Activated T-cell treated with anti-CD3 and anti-CD28 coated beads for 48 hours (primary cell): ENCODE results near the gene KIF7.
A peak's percentile ranks its signal among the peaks of the same experiment; 100 is the strongest.

Source experiments
- DNase-seq: peaks from one replicate; pipeline ENCODE4 v3.0.0-alpha.2; 2020; ENCODE audit warnings: low read depth

KIF7 gene

GRCh38 chr15:89670971-89671560 lies 15.8 kb upstream of the KIF7 start:
- no peak for DNase-seq

DNA sequence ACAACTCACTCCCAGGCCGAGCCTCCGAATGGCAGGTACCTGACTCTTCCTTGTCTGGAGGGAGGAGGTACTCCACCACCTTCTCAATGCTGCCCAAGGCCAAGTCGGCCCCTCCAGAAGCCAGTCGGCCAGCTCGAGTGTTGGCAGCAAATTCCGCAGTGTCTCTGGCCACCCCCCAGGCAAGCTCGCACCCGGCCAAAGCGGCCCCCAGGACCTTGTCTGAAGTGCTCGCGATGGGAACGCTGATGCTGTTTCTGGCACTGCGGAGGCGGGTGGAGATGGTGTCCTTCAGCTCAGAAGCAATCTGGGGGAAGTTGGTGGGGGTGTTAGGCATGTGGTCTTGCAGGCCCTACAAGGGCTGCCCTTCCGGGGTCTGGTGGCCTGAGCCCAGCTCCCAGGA lies 14.7 kb upstream of the KIF7 start:
- DNase-seq: no peak

GRCh38 chr15:89669309-89669865 lies 14.1 kb upstream of the KIF7 start:
- DNase-seq: no peak

DNA sequence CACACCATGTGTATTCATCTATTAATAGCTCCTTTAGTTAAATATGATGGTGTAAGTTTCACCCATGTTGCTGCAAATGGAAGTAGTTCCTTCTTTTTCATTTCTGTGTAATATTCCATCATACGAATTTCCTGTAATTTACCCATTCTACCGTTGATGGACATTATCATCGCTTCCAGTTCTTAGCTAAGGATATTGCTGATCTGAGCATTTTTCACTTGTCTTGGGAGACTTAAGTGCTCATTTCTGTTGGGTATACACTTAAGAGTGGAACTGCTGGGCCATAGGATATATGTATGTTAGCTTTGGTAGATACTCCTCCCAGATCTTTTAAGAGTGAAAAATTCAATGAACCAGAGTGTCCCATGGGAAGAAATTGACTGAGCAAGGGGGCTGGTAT lies 12.9 kb upstream of the KIF7 start:
- no peak for DNase-seq

DNA sequence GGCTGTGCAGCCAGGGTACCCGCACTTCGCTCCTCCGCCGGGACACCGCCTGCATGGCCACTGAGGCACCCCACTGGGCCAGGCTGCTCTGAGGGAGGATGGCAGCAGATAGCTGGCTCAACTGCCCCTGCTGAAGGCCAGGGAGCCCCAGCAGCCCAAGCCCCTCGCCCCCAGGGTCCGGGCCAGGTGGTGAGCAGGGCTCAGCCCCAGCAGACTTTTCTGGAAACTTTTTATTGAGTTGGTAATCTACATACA lies 12.4 kb upstream of the KIF7 start:
- DNase-seq: no peak

DNA sequence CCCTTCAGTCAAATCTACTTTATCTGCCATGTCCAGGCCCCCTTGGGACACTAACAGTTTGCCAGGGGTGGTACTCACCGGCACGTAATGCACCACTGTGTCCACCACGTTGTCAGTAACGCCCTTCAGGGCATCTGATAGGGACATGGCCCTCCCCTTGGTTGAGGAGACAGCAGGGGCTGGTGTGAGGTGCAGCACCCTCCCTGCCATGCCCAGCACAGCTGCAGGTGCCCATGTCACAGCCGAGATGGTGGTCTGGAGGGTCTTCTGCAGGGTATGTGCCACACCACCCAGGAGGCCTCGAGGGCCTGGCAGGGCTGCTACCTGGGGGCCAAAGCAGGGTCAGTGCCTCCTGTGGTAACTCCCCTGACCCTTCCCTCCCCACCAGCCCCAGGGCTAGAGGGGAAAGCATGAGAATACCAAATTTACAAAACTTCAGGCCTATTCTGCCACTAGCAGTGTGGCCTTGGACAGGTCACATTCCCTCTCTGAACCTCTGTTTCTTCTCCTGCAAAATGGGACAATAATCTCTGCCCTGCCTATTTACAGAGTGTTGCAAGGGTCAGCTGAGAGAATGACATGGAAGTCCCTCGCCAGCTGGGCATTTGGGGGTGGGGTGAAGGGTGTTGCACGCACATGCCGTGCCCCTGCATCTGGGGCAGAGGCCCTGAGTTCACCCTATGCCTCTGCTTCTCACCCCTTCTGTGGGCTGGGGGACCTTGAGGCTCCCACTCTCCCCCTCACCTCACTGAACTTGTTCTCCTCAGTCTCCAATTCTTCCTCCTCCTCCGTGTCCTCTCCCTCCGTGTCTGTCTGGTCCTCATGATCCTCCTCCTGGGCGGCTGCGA lies 11.8 kb upstream of the KIF7 start:
- DNase-seq: no peak

GRCh38 chr15:89666184-89666857 lies 11.1 kb upstream of the KIF7 start:
- no peak for DNase-seq

GRCh38 chr15:89665449-89666181 lies 10.3 kb upstream of the KIF7 start:
- DNase-seq: peak; percentile 8

DNA sequence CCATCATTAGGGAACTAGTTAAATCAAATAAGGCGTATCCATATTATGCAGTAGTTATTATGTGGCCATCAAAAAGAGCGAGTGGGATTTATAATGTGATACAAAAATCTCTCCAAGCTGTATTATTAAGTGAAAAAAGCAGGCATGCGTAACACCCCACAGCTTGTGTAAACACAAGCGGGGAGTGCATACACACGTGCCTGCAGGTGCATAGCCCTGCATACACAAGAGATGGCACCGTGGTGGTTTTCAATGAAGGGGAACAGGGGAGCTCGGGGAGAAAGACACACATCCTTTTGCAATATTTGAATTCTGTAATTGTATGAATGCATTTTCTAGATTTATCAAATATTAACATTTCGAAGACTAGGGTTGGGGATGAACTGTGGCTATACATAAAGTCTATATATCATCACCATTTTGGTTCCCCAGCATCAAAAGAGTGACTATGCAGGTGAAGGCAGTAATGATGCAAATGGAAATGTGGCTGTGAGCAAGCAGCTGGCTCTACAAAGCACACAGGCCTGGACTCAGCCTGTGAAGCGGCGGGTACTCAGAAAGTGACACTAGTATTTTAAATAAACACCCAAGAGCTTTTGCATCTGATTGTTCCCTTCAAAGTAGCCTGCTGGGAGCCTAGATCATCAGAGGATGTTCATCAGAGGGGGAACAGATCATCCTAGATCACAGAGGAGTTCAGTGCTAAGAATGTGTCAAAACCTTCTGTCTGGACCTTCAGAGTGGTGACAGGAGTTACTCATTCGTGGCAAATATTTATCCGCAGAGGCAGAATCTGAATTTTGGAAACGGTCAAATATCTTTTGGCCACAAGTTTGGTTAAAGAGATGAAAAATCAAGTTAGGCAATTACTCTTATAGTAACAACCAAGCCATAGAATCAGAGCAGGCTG lies 9.4 kb upstream of the KIF7 start:
- no peak for DNase-seq

GRCh38 chr15:89662893-89663626 lies 7.8 kb upstream of the KIF7 start:
- no peak for DNase-seq

DNA sequence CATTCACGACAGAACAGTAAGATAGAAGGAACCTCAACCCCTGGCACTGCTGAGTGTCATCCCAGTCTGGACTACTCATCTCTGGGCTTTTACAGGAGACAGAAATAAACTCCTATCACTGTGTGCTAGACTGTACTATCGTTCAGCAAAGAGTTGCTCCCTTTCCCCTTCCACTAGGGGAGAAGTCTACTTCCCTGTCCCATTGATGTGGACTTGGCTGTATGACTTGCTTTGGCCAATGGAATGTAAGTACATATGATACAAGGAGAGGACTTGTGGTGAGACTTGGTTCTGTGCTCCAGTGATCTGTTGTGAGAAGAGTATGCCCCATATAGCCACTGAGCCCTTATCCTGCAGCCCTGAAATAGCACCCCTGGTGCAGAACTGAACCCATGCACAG lies 5.3 kb upstream of the KIF7 start:
- no peak for DNase-seq

DNA sequence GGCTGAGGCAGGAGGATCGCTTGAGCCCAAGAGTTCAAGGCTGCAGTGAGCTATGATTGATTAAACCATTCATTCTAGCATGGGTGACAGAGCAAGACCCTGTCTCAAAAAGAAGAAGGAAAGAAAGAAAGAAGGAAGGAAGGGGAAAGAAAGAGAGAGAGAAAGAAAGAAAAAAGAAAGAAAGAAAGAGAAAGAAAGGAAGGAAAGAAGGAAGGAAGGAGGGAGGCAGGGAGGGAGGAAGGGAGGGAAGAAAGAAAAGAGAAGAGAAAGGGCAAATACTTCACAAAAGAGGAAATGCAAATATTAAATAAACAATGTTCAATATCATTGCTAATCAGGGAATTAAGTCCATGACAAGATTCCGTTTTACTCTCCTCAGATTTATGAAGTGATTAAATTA lies 4.0 kb upstream of the KIF7 start:
- no peak for DNase-seq

DNA sequence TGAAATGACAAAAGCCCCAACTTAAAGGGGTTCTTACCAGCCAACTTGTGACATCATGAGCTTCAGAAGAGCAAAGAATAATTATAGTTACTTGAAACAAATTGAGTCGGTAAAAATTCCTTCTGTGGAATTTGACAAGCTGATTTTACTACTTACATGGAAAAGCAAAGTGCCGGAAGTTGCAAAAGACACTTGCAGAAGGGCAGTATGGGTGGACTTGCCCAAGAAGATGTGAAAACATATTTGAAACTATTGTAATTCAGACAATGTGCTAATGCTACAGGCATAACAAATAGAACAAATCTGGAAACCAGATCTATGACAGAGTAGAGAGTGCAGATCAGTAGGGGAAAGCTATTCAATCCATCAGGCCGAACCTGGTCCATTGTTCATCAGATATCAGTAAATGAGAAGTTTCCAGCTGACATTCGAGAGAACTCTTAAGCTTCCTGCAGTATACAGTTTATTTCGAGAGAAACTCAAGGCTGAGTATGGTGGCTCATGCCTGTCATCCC lies 2.5 kb upstream of the KIF7 start:
- DNase-seq: no peak

GRCh38 chr15:89656116-89656815 lies 999 bp upstream of the KIF7 start:
- DNase-seq: peak; percentile 15

GRCh38 chr15:89654301-89654761 lies 936 bp downstream of the KIF7 start:
- DNase-seq: no peak

DNA sequence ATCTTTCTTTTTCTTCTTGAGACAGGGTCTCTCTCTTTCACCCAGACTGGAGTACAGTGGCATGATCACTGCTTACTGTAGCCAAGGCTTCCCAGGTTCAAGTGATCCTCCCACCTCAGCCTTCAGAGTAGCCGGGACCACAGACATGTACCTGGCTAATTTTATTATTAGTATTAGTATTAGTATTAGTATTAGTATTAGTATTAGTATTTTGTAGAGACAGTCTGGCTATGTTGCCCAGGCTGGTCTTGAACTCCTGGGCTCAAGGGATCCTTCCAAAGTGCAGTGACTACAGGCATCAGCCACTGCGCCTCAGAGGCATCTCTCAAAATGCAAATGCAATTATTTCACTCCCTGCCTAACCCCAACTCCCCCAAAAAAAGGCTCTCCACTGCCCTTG lies 1.7 kb downstream of the KIF7 start:
- no peak for DNase-seq

- DNase-seq: no peak
These were observed 2.6 kb downstream of the KIF7 start for GRCh38 chr15:89652666-89653065.

DNA sequence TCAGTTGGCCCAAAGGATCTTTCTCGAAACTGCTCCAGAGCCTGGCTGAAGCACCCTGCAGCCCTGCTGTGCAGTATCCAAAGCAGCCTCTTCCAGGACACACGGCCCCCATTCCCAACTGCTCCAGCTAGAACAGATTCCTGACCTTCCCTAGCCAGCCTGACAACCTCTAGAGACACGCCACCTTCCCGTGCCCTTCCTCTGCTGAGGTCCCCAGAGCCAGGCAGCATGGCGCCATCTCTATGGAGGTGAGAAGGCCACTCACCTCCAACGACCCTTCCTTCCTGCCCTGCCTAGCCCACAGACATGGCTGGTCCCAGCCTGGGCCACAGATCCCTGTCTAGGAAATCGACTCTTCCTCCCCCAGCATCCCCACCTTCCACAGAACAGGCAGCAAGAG lies 3.1 kb downstream of the KIF7 start:
- DNase-seq: no peak

DNA sequence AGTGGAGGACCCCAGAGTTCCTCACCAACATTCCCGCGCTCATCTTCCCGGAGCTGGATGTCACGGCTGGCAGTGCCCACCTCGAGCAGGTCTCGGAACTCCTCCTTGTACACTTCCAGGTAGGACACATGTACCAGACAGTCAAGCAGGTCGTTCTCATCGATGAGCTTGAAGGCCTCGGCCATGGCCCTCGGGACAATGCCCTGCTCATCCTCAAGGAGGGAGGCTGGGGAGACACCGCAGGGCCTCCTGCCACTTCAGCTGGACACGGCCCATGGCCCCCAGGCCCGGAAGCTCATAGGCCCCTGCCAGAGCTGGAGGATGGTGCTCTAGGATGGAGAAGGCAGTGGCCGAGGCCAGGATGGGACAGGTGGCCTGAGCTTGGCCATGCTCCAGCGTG lies 5.6 kb downstream of the KIF7 start:
- DNase-seq: no peak
